IPS-15b (cell line): ENCODE data around the gene ATXN10.
"Not testable (repeated sequence)": the region's sequence is repeated elsewhere in the genome, so short reads cannot be mapped to it uniquely, and the experiment has no call there.

Experiments
- H3K27me3 ChIP-seq: one replicate; pipeline ENCODE4 v1.6.1; 2013; ENCODE audit warnings: low read length; ENCODE audit not compliant: control insufficient read depth, insufficient read depth
- H3K36me3 ChIP-seq: one replicate; pipeline ENCODE4 v1.6.1; 2013; ENCODE audit warnings: low read length; ENCODE audit not compliant: control insufficient read depth, insufficient read depth
- H3K4me1 ChIP-seq: one replicate; pipeline ENCODE4 v1.6.1; 2013; ENCODE audit warnings: mild to moderate bottlenecking, low read length; ENCODE audit not compliant: control insufficient read depth, insufficient read depth
- H3K4me3 ChIP-seq: one replicate; pipeline ENCODE4 v1.5.1; 2013; ENCODE audit warnings: low read depth, low read length
- H3K9ac ChIP-seq: one replicate; pipeline ENCODE4 v1.6.1; 2013; ENCODE audit warnings: low read depth, mild to moderate bottlenecking, low read length
- H3K9me3 ChIP-seq: one replicate; pipeline ENCODE4 v1.6.1; 2013; ENCODE audit warnings: mild to moderate bottlenecking, low read length; ENCODE audit not compliant: control insufficient read depth, insufficient read depth

ATXN10 gene

DNA sequence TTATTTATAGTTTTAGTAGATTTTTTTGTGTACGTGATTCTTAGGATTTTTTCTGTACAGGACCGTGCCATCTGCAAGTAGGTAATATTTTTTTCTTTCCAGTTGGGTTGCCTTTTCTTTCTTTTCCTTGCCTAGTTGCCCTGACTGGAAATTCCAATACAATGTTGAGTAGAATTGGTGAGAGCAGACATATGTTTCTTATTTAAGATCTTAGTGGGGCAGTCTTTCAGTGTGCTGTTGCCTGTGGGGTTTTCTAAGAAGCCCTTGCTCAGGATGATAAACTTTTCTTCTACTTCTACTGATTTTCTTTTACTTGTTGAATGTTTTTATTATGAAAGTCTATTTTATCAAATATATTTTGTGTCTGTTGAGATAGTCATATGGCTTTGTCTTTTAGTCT, 33.0 kb downstream of the ATXN10 start:
- no peaks in the 10 kb centered on the region for H3K27me3 ChIP-seq
- no peaks in the 10 kb centered on the region for H3K4me1 ChIP-seq
- H3K9ac ChIP-seq = no peak overlapping the region
- H3K4me3 ChIP-seq = no peak overlapping the region
- H3K9me3 ChIP-seq = no peaks in the 10 kb centered on the region
- H3K36me3 ChIP-seq = peaks cover 5% of the 10 kb centered on the region

DNA sequence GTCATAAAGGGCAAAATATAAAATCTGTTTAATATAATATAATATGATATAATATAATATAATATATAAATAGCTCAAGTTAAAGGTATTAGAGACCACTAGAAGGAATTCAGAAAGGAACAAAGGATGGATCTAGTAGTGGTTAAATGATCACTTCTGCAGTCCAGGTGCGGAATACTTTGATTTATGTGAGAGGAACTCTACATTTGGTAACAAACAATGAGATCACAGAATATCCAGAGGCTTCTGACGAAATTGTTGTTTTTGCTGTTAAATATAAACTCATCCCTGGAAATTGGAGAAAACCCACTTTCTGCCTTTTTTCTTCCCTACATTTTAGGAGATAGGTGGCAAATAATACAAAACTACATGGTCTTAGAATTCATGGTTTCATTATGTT, 36.0 kb downstream of the ATXN10 start:
- H3K4me1 ChIP-seq = no peaks in the 10 kb centered on the region
- no peak overlapping the region for H3K4me3 ChIP-seq
- H3K27me3 ChIP-seq = no peaks in the 10 kb centered on the region
- no peak overlapping the region for H3K9ac ChIP-seq
- no peaks in the 10 kb centered on the region for H3K36me3 ChIP-seq
- H3K9me3 ChIP-seq = no peaks in the 10 kb centered on the region

DNA sequence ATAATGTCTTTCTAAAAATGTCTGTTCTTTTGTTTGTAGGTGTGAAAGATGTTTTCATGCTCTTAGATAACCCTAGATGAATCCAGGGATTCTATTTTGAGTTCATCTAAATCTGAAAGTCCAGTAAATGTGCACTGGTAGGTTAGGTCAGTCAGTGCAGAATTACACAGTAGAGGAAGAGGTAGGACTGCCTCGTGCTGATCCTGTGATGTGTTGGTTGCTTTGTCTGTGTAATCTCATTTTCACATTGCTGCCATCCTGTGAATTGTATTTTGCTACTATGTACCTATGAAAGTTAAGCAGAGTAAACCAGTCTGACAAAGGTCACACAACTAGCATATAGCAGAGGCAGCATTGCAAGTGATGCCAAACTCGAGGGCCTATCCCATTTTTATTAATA, 36.5 kb downstream of the ATXN10 start:
- H3K4me3 ChIP-seq = no peak overlapping the region
- no peaks in the 10 kb centered on the region for H3K27me3 ChIP-seq
- no peaks in the 10 kb centered on the region for H3K9me3 ChIP-seq
- no peaks in the 10 kb centered on the region for H3K36me3 ChIP-seq
- H3K4me1 ChIP-seq = no peaks in the 10 kb centered on the region
- no peak overlapping the region for H3K9ac ChIP-seq

DNA sequence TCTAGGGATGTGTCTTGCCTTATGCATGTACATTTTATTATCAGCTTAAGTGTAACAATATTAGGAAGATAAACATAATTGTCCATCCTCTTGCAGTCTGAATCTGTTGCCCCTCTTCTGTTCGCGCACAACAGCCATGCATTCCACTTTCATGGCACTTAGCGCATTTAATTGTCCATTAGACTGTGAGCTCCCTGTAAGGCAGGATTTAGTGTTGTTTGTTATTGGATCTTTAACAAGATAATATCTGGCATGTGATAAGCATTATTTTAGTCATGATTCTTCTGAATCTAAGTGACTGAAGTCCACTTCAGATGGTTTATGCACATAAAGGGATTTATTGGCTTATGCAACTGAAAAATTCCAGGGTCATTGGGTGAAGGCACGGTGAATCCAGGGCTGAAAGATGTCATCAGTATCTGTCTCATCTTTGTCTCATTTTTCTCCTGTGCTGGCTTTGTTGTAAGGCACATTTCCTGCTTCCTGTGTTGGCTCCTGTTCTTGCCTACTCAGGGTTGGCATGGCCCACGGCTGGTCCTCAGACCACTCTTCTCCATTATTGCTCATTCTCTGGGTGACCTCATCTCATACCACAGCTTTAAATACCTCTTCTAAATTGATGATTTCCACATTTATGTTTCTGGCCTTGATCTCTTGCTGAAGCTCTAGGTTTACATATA, 37.6 kb downstream of the ATXN10 start:
- Histone ChIP-seq H3K4me3 (no peak overlapping the region), H3K9ac (no peak overlapping the region), H3K36me3 (no peaks in the 10 kb centered on the region), H3K27me3 (no peaks in the 10 kb centered on the region), H3K9me3 (no peaks in the 10 kb centered on the region), H3K4me1 (no peaks in the 10 kb centered on the region)

DNA sequence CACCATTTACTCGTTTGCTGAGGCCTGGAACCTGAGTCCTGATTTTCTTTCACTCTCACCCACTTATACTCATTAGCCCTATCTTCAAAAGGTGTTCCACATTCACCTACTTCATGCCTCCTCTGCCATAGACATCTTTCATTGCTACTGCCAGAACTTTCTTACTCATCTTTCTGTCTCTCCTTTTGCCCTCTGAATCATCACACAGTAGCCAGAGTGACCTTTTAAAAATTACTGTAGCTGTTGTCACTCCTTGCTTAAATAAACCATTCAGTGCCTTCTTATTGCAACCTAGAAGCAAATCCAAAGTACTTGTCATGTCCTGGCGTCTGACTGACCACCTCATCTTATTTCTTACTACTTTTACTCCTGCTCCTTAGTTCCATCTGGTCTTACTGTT, 38.2 kb downstream of the ATXN10 start:
- no peaks in the 10 kb centered on the region for H3K27me3 ChIP-seq
- H3K9me3 ChIP-seq = no peaks in the 10 kb centered on the region
- H3K36me3 ChIP-seq = no peaks in the 10 kb centered on the region
- H3K9ac ChIP-seq = no peak overlapping the region
- no peaks in the 10 kb centered on the region for H3K4me1 ChIP-seq
- no peak overlapping the region for H3K4me3 ChIP-seq

DNA sequence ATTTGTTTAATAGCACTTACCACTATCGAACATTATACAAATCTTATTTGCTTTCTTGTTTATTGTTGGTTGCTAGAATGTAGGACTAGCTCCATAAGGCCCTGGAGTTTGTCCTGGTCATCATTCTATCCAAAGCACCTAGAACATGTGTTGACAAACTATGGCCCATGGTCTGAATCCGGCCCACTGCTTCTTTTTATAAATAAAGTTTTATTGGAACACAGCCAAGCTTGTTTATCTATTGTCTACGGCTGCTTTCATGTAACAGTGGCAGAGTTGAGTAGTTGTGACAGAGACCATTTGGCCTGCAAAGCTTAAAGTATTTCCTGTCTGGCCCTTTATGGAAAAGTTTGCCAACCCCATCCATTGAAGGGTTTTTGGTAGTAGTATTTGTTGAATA, 38.8 kb downstream of the ATXN10 start:
- Histone ChIP-seq H3K27me3 (no peaks in the 10 kb centered on the region), H3K9ac (no peak overlapping the region), H3K4me1 (no peaks in the 10 kb centered on the region), H3K4me3 (no peak overlapping the region), H3K36me3 (no peaks in the 10 kb centered on the region), H3K9me3 (no peaks in the 10 kb centered on the region)

DNA sequence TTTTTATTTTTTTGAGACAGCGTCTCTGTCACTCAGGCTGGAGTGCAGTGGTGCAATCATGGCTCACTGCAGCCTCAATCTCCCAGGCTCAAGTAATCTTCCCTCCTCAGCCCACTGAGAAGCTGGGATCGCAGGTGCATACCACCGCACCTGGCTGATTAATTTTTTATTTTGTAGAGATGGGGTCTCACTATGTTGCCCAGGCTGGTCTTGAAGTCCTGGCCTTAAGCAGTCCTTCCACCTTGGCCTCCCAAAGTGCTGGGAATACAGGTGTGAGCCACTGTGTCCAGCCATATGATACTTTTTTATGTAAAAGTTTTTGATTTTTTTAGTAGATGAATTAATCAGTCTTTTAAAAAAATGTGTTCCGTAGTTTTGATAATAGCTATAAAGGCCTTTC, 42.8 kb downstream of the ATXN10 start:
- not testable (repeated sequence) for H3K36me3 ChIP-seq, H3K9ac ChIP-seq, H3K4me3 ChIP-seq, H3K4me1 ChIP-seq, H3K9me3 ChIP-seq, H3K27me3 ChIP-seq

DNA sequence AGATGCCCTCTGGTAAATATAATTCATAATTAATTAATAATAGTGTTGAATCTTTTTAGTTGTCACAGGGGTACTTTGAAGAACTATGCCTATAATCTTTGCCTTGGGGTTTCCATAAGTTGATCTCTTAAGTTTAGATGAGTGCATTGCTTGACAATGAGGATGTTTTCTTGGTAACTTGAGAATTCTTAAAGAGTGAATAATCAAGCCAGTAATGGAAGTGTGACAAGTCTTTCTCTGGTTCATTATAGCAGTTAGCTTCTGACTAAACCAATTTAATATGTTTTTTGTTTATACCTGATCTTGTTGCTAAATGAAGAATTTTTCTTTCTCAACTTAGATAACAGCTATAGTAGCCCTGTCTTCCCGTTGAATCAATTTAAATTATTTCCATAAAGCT, 46.2 kb downstream of the ATXN10 start:
- no peak overlapping the region for H3K9ac ChIP-seq

DNA sequence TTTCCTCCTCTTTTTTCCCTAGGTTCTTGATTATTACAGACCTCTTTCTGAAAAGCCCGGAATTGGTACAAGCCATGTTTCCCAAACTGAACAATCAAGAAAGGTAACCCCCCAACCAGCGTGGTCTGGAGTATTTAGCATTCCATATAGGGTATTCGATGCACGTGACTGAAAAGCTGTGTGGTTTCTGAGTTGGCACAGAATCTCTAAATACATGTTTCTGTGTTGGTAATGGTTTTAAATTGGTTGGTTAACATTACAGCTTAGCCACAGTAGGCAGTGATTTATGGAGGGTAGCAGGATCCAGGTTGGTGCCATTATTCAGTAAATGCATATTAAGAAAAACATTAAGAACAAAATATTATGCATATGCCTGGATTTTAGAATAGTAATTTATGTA, 46.8 kb downstream of the ATXN10 start:
- Histone ChIP-seq H3K9me3 (no peaks in the 10 kb centered on the region), H3K9ac (no peak overlapping the region), H3K36me3 (peaks cover 2% of the 10 kb centered on the region), H3K4me3 (no peak overlapping the region), H3K27me3 (no peaks in the 10 kb centered on the region), H3K4me1 (no peaks in the 10 kb centered on the region)

More for the DNA sequence above, 46.2 kb downstream of the ATXN10 start:
- peaks cover 2% of the 10 kb centered on the region for H3K36me3 ChIP-seq
- no peak overlapping the region for H3K4me3 ChIP-seq
- H3K4me1 ChIP-seq = no peaks in the 10 kb centered on the region
- no peaks in the 10 kb centered on the region for H3K27me3 ChIP-seq
- no peaks in the 10 kb centered on the region for H3K9me3 ChIP-seq

DNA sequence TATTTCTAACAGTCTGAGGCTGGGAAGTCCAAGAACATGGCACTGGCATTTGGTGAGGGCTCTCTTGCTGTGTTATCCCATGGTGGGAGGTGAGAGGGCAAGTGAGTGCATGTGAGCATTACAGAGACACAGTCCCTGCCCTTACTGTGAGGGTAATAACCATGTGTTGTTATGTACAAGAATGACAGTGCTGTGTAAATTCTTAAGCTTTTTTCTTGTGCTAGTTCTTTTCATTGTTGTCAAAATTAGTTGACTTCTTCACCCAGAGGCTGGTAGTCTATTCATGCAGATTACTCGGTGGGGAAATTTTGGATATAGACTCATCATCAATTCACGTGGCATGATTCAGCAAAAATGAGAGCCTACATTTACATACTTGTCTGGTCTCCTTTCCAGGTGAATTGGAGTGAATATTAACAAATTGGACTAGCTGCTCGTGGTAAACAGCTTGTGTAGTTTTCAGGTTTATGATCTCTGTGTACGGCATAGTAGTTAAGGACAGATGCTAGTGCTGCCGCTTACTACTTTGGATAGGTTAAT, 49.3 kb downstream of the ATXN10 start:
- Histone ChIP-seq H3K9ac (no peak overlapping the region), H3K27me3 (no peaks in the 10 kb centered on the region), H3K4me3 (no peak overlapping the region), H3K4me1 (no peaks in the 10 kb centered on the region), H3K9me3 (no peaks in the 10 kb centered on the region), H3K36me3 (peaks cover 2% of the 10 kb centered on the region)

DNA sequence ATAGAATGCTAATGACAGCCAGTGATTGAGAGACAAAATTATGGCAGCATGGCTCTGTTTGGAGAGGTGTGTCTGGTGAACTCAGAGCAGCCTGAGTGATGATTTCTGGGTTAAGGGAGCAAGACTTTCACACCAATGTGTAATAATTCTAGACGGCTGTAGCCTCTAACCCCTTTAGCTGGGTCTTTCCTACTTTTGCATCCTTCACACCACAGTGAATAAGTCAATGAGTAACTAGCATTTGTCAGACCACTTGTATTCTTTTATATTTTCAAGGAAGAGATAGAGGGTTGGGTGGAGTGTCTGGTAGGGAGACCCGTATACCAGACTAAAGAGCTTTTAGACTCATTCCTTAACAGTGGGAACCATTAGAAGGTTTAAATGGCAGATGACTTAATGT, 50.4 kb downstream of the ATXN10 start:
- H3K36me3 ChIP-seq = peaks cover 2% of the 10 kb centered on the region
- H3K9ac ChIP-seq = no peak overlapping the region
- no peaks in the 10 kb centered on the region for H3K27me3 ChIP-seq
- H3K4me3 ChIP-seq = no peak overlapping the region
- no peaks in the 10 kb centered on the region for H3K9me3 ChIP-seq
- no peaks in the 10 kb centered on the region for H3K4me1 ChIP-seq

DNA sequence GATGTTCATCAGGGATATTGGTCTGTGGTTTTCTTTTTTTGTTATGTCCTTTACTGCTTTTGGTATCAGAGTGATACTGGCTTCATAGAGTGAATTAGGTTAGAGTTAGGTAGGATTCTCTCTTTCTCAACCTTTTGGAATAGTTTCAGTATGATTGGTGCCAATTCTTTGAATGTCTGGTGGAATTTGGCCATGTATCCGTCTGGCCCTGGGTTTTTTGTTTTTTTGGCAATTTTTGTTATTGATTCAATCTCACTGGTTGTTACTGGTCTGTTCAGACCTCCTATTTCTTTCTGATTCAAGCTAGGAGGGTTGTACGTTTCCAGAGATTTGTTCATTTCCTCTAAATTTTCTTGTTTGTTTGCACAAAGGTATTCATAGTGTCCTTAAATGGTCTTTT, 54.4 kb downstream of the ATXN10 start:
- no peaks in the 10 kb centered on the region for H3K36me3 ChIP-seq
- no peak overlapping the region for H3K9ac ChIP-seq
- no peaks in the 10 kb centered on the region for H3K27me3 ChIP-seq
- H3K4me3 ChIP-seq = no peak overlapping the region
- H3K4me1 ChIP-seq = no peaks in the 10 kb centered on the region
- H3K9me3 ChIP-seq = no peaks in the 10 kb centered on the region
